PC-9 (cell line): ENCODE results near the gene PAM.

ENCODE experiments used
- EZH2 ChIP-seq: fragments of 200-600 bp; sonication (generic); IDR thresholded peaks from 2 replicates; pipeline ENCODE4 v1.8.0; 2017; ENCODE audit warnings: antibody characterized with exemption, low read depth
- TF ChIP-seq, protein P1 (sequence below): fragments of 200-600 bp; sonication (generic); conservative IDR thresholded peaks from 2 replicates; pipeline ENCODE4 v1.6.1; 2017; ENCODE audit warnings: mixed run types, antibody characterized with exemption, mild to moderate bottlenecking, moderate library complexity

GRCh38 chr5:102860035-102860434, 104.9 kb downstream of the PAM start:
- TF ChIP-seq, protein P1, sequence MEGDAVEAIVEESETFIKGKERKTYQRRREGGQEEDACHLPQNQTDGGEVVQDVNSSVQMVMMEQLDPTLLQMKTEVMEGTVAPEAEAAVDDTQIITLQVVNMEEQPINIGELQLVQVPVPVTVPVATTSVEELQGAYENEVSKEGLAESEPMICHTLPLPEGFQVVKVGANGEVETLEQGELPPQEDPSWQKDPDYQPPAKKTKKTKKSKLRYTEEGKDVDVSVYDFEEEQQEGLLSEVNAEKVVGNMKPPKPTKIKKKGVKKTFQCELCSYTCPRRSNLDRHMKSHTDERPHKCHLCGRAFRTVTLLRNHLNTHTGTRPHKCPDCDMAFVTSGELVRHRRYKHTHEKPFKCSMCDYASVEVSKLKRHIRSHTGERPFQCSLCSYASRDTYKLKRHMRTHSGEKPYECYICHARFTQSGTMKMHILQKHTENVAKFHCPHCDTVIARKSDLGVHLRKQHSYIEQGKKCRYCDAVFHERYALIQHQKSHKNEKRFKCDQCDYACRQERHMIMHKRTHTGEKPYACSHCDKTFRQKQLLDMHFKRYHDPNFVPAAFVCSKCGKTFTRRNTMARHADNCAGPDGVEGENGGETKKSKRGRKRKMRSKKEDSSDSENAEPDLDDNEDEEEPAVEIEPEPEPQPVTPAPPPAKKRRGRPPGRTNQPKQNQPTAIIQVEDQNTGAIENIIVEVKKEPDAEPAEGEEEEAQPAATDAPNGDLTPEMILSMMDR: no peak
- no peak for TF ChIP-seq EZH2
